Fibroblast of gingiva (primary cell): ENCODE data around the gene PTPN11.

Source experiments
- DNase-seq: peaks from one replicate; pipeline ENCODE4 v3.0.0-alpha.2; 2011; ENCODE audit warnings: low read depth

The PTPN11 gene

DNA sequence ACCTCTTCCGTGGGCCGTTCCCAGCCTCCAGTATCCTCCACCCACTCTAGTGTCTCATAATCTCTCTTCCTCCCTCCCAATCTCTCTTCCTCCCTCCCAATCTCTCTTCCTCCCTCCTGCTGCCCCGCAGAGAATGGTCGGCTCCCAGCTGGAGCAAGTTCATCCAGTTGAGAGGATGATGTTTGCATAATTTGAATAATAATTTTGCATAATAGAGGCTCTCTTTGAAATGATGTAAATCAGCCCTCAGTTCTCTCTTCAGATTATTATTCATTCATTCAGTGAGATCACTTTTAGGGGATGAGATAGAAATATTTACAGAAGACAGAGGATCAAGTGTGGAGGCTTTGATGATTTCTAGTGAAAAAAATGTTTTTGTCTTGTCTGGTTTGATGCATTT, 125.0 kb downstream of the PTPN11 start:
- DNase-seq = no peak

DNA sequence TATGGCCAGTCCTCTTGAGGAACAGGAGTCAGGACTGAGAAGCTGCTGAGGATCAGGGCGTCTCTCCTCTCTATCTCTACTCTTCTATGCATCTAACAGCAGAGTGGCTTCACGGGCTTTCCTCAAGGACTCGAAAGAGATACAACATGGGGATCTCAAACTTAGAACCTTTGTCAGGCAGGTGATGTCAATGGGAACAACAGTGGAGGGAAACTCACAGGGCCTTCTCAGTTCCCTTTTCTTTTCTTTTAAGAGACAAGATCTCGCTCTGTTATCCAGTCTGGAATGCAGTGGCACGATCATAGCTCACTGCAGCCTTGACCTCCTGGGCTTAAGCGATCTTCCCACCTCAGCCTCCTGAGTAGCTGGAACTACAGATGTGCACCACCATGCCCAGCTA, 127.6 kb downstream of the PTPN11 start:
- DNase-seq = no peak

DNA sequence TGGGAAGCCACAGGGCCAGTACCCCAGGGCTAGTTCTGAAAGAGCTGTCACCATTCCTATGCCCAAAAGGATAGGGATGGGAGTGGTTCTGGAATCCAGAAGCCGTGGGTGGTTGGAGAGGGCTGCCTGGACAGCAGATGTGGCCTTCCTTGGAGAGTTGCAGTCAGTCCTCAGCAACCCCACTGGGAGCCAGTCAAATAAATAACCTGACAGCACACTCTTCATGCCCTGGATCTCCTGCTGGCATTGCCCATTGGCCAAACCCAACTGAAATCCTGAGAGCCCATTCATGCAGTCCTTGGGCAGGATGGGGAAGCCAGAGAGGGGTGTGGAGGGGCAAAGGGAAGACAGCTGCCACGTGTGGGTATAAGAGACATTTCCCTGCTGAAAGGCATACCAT, 128.2 kb downstream of the PTPN11 start:
- DNase-seq = no peak

DNA sequence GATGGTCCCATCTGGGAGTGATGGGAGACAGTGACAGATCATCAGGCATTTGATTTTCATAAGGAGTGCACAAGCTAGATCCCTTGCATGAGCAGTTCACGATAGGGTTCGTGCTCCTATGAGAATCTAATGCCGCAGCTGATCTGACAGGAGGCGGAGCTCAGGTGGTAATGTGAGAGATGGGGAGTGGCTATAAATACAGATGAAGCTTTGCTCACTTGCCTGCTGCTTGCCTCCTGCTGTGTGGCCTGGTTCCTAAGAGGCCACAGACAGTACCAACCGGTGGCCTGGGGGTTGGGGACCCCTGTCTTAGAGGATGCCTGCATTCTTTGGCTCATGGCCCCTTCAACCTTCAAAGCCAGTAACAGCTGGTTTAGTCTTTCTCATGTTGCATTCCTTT, 130.3 kb downstream of the PTPN11 start:
- DNase-seq = no peak

DNA sequence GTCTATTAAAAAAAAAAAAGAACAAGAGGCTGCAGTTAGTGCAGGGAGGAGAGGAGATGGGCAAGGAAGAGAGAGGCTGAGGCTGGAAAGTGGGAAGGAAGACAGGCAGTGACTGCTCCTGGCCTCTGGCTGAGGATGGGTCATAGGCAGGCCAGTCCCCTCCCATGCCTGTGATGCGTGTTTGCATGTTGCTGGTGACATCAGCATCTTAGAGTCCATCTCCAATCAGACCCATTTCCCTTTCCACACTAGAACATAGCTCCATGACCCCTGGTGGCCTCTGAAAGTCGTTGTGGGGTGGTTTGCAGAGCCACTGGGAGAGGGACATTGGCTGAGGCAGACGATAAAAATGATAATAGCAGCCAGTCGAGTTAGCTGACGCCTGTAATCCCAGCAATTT, 132.9 kb downstream of the PTPN11 start:
- DNase-seq = no peak

DNA sequence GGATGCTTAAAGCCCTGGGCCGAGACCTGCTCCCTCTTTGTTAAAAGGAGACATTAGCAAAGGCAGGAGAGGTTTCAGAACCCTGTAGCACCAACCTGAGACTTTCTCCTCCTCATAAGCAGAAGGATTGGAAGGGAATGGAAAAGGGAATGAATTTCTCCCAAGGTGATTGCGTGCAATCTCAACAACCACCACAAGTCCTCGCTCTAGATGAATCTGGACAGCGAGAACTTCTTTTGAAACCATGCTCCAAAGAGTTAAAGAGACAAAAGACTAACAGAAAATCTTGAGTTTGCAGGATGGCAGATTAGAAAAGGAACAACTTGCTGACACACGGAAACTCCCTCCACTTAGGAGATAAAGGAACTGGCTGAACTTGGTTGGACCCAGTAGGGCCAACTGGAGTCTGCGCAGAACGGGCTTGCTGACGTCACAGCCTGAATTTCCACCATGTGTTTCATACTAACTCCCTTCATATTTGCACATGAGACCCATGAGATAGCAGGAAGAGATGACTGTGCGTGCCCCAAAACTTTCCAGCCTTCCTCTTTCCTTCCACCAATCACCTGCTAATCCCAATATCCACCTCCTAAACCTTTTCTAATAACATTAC, 137.0 kb downstream of the PTPN11 start:
- DNase-seq = no peak

DNA sequence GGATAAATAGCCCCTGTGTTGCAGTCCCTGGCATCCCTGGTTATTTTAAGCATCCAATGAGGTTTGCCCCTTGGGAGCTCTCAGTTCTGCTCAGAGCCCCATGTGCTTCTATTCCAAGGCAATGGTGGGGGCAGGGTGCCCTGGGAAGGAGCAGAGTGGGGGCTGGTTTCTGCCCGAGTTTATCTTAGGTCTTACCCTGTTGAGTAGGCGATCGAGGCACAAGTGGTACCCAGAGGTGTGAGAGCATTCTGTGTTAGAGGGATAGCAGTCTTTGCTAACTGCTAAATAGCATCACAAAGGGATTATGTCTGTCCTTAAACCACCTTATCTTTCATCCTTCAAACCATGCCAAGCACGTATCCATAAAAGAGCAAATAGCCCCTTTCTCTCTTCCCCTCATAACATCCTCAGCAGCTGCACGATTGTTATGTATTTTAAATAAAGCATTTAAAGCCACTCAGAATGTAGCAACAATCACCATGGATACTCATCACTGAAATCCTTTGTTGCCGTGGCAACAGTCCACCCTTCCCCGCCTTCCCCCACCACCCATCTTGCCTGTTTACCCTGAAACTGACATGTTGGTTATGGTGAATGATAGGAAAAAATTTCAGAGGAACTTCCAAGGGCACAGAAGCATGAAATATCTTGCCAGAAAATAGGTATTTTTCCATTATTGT, 139.3 kb downstream of the PTPN11 start:
- no peak for DNase-seq
